ENCODE measurements around the gene CACFD1. TPM values are rescaled to one million over a fixed set of nuclear protein-coding genes. Genes with fewer than 3 reads are reported as not detected.

CACFD1 gene
- total RNA-seq, 4 donors from 2014 or later, result 2.3 to 21.6 (median 5.2) TPM

DNA sequence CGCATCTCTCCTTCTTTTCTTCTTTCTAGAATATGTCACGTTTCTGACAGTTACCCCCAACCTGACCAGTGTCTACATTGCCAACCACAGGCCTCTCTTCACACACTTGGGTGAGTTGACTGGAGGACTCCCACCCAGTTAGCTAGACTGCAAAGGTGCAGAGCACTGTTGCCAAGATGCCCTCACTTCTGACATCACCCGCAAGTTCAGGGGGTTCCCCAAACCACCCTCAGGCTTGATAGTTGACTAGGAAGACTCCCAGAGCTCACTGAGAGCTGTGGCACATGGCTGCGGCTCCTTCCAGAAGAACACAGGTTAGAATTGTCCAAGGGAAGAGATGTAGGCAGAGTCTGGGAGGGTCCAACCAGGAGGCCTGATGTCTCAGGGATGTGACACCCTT, 20.4 kb upstream of the CACFD1 start:
- Histone ChIP-seq H3K4me1 (no peaks in the 10 kb centered on the region), H3K36me3 (no peaks in the 10 kb centered on the region), H3K4me3 (no peak overlapping the region), H3K9me3 (no peaks in the 10 kb centered on the region), H3K27ac (no peak overlapping the region), H3K27me3 (no peaks in the 10 kb centered on the region)
- no peak for TF ChIP-seq POLR2A (IDR thresholded peaks at IDR 0.05)
- TF ChIP-seq, protein P1, sequence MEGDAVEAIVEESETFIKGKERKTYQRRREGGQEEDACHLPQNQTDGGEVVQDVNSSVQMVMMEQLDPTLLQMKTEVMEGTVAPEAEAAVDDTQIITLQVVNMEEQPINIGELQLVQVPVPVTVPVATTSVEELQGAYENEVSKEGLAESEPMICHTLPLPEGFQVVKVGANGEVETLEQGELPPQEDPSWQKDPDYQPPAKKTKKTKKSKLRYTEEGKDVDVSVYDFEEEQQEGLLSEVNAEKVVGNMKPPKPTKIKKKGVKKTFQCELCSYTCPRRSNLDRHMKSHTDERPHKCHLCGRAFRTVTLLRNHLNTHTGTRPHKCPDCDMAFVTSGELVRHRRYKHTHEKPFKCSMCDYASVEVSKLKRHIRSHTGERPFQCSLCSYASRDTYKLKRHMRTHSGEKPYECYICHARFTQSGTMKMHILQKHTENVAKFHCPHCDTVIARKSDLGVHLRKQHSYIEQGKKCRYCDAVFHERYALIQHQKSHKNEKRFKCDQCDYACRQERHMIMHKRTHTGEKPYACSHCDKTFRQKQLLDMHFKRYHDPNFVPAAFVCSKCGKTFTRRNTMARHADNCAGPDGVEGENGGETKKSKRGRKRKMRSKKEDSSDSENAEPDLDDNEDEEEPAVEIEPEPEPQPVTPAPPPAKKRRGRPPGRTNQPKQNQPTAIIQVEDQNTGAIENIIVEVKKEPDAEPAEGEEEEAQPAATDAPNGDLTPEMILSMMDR (IDR thresholded peaks at IDR 0.05), result no peak
- DNase-seq, result no peak
- intact Hi-C loops (cut with DNase I; ENCODE audit: low total_unique reads), result no loop called here

DNA sequence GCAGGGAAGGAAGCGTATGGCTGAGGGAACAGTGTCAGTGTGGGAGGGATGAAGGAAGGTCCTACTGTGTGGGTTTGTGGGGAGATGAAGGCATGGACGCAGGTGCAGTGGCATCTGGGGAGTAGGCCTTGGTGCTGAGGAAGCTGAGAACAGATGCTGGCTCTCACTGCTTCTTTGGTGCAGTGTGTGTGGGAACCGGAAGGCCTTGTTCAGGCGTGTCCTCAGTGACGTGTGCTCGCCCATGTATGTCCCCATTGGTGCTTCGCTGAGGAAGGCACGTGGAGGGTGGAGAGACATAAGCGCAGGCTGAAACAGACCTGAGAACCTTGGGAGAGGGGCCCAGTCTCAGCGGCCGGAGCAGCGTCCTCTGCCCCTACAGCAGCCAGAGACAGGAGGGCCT, 18.9 kb upstream of the CACFD1 start:
- no peaks in the 10 kb centered on the region for H3K4me1 ChIP-seq
- no peak for DNase-seq
- no peak for TF ChIP-seq POLR2A (IDR thresholded peaks at IDR 0.05)
- TF ChIP-seq, protein P1 (IDR thresholded peaks at IDR 0.05), result no peak
- H3K27me3 ChIP-seq, result no peaks in the 10 kb centered on the region
- H3K4me3 ChIP-seq, result no peak overlapping the region
- H3K9me3 ChIP-seq, result no peaks in the 10 kb centered on the region
- no peak overlapping the region for H3K27ac ChIP-seq
- no peaks in the 10 kb centered on the region for H3K36me3 ChIP-seq
- intact Hi-C loops (cut with DNase I; ENCODE audit: low total_unique reads), result no loop called here

DNA sequence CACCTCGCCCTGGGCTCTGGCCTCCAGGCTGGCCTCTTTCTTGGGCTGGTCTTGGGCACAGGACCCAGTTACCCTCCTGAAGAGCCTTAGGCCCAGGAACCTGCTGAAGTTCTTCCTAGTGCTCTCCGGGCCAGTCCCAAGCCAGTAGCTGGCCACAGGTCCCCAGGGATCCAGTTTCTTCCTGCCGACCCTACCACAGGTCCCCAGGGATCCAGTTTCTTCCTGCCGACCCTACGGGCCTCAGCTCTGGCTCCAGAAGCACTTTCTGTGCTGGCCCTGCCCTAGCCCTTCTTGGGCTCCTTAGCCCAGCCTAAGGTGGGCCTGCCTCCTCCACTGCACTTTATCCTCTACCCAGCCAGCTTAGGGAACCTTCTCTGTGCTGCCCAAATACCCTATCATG, 18.2 kb upstream of the CACFD1 start:
- no peaks in the 10 kb centered on the region for H3K4me1 ChIP-seq
- H3K36me3 ChIP-seq, result no peaks in the 10 kb centered on the region
- no peak for TF ChIP-seq POLR2A (IDR thresholded peaks at IDR 0.05)
- TF ChIP-seq, protein P1 (IDR thresholded peaks at IDR 0.05), result no peak
- H3K9me3 ChIP-seq, result no peaks in the 10 kb centered on the region
- DNase-seq, result no peak
- H3K27me3 ChIP-seq, result no peaks in the 10 kb centered on the region
- intact Hi-C loops (cut with DNase I; ENCODE audit: low total_unique reads), result no loop called here
- H3K27ac ChIP-seq, result no peak overlapping the region
- no peak overlapping the region for H3K4me3 ChIP-seq

DNA sequence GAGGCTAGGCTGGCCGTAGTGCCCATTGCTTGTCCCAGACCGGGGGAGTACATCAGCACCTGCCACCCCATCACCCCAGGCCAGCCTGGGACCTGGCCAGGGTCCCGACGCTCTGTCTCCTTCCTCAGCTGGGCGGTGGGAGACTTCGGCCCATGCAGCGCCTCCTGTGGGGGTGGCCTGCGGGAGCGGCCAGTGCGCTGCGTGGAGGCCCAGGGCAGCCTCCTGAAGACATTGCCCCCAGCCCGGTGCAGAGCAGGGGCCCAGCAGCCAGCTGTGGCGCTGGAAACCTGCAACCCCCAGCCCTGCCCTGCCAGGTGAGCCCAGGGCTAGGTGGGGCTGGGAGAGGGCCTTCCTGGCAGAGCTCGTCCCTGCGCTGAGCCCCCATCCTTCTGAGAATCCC, 16.5 kb upstream of the CACFD1 start:
- H3K27ac ChIP-seq, result no peak overlapping the region
- no peak for DNase-seq

DNA sequence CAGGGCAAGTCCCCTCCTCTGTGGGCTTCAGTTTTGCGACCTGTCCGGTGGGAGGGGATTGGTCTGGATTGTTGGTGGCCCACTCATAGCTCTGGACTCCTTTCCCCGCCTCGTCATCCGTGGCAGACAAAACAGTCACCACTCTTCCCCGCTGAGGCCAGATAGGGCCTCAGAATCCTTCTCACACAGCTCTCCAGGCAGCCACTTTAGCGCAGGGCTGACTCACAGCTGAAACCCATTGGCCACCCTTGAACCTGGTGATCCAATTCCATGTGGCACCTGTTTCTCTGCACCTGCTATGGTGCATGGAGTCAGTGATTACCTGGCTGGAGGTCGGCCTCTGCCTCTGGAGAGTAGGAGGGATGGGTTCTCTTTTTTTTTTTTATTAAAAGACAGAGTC, 15.8 kb upstream of the CACFD1 start:
- no peaks in the 10 kb centered on the region for H3K27me3 ChIP-seq
- intact Hi-C loops (cut with DNase I; ENCODE audit: low total_unique reads), result no loop called here
- no peak overlapping the region for H3K27ac ChIP-seq
- no peak overlapping the region for H3K4me3 ChIP-seq
- H3K9me3 ChIP-seq, result no peaks in the 10 kb centered on the region
- TF ChIP-seq POLR2A (IDR thresholded peaks at IDR 0.05), result no peak
- no peaks in the 10 kb centered on the region for H3K36me3 ChIP-seq
- no peak for DNase-seq
- H3K4me1 ChIP-seq, result no peaks in the 10 kb centered on the region

More for the DNA sequence above, 16.5 kb upstream of the CACFD1 start:
- H3K36me3 ChIP-seq, result no peaks in the 10 kb centered on the region
- H3K4me3 ChIP-seq, result no peak overlapping the region
- no peaks in the 10 kb centered on the region for H3K4me1 ChIP-seq
- H3K9me3 ChIP-seq, result no peaks in the 10 kb centered on the region
- intact Hi-C loops (cut with DNase I; ENCODE audit: low total_unique reads), result no loop called here
- TF ChIP-seq, protein P1 (IDR thresholded peaks at IDR 0.05), result no peak
- no peak for TF ChIP-seq POLR2A (IDR thresholded peaks at IDR 0.05)
- H3K27me3 ChIP-seq, result no peaks in the 10 kb centered on the region

All from uterus (tissue), 4 donors.